Stimulated activated naive CD8-positive, alpha-beta T cell treated with anti-CD3 and anti-CD28 coated beads, Interleukin-15, Interleukin-2, amounts not matched to agents 100 ng/mL and 50 ng/mL, for 24 hours (primary cell): ENCODE data around the gene ANKRD40CL.
"Not testable (repeated sequence)": the region's sequence is repeated elsewhere in the genome, so short reads cannot be mapped to it uniquely, and the experiment has no call there.

Source experiments
- H3K27ac Mint-ChIP-seq: one replicate; pipeline ENCODE4 v1.8.0; 2021; ENCODE audit warnings: mild to moderate bottlenecking, mixed read lengths
- H3K27me3 Mint-ChIP-seq: one replicate; pipeline ENCODE4 v1.8.0; 2021; ENCODE audit warnings: mixed read lengths
- H3K36me3 Mint-ChIP-seq: one replicate; pipeline ENCODE4 v1.8.0; 2021; ENCODE audit warnings: low read depth, mixed read lengths
- H3K4me1 Mint-ChIP-seq: one replicate; pipeline ENCODE4 v1.8.0; 2021; ENCODE audit warnings: low read depth, mixed read lengths
- H3K4me3 Mint-ChIP-seq: one replicate; pipeline ENCODE4 v1.8.0; 2021; ENCODE audit warnings: mild to moderate bottlenecking, mixed read lengths
- H3K9me3 Mint-ChIP-seq: one replicate; pipeline ENCODE4 v1.8.0; 2021; ENCODE audit warnings: mixed read lengths

Gene ANKRD40CL

DNA sequence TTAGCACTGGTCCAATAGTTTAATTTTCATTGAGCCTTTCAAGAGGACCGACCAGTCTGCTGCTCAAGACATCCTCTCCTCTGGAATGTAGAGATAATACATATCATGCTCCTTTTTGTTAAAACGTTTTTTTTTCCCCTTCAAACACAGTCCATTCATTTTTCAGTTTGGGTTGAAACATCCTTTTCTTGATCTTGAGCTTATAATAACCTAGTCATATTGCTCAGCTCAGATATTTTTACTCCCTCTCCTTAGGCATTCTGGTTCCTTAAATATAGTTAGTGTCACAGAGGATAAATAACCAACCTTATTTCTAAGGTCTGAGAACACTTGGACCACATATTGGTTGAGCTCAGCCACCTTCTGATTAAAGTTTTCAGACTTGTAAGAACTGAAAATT is 12.8 kb downstream of the ANKRD40CL start:
- no peaks in the 10 kb centered on the region for H3K4me1 Mint-ChIP-seq
- peaks cover 41% of the 10 kb centered on the region for H3K36me3 Mint-ChIP-seq
- no peaks in the 10 kb centered on the region for H3K9me3 Mint-ChIP-seq
- no peaks in the 10 kb centered on the region for H3K27me3 Mint-ChIP-seq
- no peak overlapping the region for H3K4me3 Mint-ChIP-seq
- no peak overlapping the region for H3K27ac Mint-ChIP-seq

DNA sequence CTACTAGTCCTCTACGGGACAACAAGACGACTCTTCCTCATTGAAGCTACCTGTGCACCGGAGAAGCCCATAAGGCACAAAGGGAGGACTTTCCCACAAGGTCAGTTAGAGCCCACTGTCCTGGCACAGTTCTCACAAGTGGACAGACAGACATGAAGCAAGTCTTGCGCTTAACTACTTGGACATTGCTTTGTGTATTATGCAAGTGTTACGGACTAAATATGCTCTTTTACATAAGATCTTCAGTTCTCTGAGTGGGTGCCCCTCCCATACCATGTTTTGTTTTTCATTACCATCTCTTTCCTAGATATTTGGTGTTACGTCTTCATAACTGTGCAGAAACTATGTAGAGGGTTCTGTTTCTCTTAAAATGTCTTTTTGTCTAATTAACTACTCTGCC is 18.1 kb downstream of the ANKRD40CL start:
- Mint-ChIP-seq H3K4me3 (no peak overlapping the region), H3K27ac (no peak overlapping the region), H3K36me3 (peaks cover 74% of the 10 kb centered on the region), H3K4me1 (no peaks in the 10 kb centered on the region), H3K27me3 (no peaks in the 10 kb centered on the region), H3K9me3 (no peaks in the 10 kb centered on the region)

DNA sequence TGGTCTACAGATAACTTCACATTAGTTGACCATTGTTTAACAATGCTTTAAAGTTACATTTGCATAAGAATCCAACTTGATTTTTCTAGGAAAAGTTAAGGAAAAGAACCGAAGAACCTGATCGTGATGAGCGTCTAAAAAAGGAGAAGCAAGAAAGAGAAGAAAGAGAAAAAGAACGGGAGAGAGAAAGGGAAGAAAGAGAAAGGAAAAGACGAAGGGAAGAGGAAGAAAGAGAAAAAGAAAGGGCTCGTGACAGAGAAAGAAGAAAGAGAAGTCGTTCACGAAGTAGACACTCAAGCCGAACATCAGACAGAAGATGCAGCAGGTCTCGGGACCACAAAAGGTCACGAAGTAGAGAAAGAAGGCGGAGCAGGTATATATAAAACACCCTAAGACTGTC is 21.7 kb downstream of the ANKRD40CL start:
- no peak overlapping the region for H3K4me3 Mint-ChIP-seq
- H3K27ac Mint-ChIP-seq, result peak overlapping the region; percentile 23
- H3K9me3 Mint-ChIP-seq, result no peaks in the 10 kb centered on the region
- peaks cover 78% of the 10 kb centered on the region for H3K36me3 Mint-ChIP-seq
- H3K27me3 Mint-ChIP-seq, result no peaks in the 10 kb centered on the region
- H3K4me1 Mint-ChIP-seq, result no peaks in the 10 kb centered on the region

DNA sequence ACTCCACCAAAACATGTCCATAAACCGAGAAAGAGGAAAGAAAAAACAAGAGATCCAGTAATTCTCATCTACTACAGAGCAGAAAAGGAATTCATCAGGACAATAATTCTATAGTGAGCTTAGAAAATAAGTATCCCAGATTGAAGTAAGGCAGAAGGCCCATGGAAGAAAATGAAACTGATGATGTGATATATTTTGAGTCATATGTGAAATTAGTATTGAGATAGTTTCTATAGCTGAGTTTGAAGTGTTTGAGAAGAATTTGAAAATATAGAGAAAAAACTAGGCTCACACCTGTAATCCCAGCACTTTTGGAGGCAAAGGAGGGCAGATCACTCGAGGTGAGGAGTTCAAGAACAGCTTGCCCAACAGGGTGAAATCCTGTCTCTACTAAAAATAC is 28.2 kb downstream of the ANKRD40CL start:
- H3K36me3 Mint-ChIP-seq, result peaks cover 79% of the 10 kb centered on the region
- no peaks in the 10 kb centered on the region for H3K27me3 Mint-ChIP-seq
- H3K4me1 Mint-ChIP-seq, result peaks cover 52% of the 10 kb centered on the region
- no peak overlapping the region for H3K4me3 Mint-ChIP-seq
- peak overlapping the region; percentile 76 for H3K27ac Mint-ChIP-seq
- no peaks in the 10 kb centered on the region for H3K9me3 Mint-ChIP-seq

DNA sequence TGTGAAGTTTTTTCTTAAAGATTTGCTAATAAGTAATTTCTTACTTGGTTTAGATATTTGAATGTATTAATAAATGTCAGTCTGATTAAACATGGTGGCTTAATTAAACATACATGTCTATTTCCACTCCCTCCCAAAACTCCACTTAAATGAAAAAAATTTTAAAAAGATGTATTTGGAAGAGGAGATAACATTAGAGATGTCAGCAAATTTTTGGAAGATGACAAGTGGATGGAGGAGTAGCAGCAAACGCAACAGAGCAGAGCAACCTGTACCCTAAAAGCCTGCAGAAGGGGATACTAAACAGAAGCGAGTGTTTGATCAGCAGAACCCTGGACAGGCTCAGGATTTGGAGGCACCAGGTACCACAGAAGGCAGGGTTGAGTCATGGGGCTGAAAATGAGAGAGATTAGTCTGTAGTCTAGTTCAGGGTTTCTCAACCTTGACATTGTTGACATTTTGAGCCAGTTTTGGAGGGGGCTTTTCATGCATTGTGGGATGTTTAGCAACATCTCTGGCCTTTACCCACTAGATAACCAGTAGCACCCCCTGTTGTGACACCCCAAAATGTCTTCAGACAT is 30.1 kb downstream of the ANKRD40CL start:
- H3K4me3 Mint-ChIP-seq, result no peak overlapping the region
- H3K9me3 Mint-ChIP-seq, result no peaks in the 10 kb centered on the region
- H3K27me3 Mint-ChIP-seq, result no peaks in the 10 kb centered on the region
- H3K4me1 Mint-ChIP-seq, result peaks cover 62% of the 10 kb centered on the region
- H3K27ac Mint-ChIP-seq, result no peak overlapping the region
- peaks cover 70% of the 10 kb centered on the region for H3K36me3 Mint-ChIP-seq

DNA sequence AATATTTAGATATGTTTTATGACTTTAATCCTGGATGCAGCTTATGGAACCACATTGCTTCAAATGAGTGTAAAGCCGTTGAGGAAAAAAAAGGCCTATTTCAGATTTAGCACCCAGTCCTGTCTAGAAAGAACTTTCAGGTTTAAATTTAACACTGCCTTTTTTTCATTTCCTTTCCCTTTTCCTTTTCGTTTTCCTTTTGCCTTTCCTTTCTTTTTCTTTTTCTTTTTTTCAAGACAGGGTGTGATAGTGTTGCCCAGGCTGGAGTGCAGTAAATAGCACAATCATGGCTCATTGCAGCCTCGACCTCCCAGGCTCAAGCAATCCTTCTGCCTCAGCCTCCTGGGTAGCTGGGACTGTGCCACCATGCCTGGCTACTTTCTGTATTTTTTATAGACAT is 32.0 kb downstream of the ANKRD40CL start:
- H3K27me3 Mint-ChIP-seq, result no peaks in the 10 kb centered on the region
- no peak overlapping the region for H3K4me3 Mint-ChIP-seq
- peaks cover 58% of the 10 kb centered on the region for H3K36me3 Mint-ChIP-seq

DNA sequence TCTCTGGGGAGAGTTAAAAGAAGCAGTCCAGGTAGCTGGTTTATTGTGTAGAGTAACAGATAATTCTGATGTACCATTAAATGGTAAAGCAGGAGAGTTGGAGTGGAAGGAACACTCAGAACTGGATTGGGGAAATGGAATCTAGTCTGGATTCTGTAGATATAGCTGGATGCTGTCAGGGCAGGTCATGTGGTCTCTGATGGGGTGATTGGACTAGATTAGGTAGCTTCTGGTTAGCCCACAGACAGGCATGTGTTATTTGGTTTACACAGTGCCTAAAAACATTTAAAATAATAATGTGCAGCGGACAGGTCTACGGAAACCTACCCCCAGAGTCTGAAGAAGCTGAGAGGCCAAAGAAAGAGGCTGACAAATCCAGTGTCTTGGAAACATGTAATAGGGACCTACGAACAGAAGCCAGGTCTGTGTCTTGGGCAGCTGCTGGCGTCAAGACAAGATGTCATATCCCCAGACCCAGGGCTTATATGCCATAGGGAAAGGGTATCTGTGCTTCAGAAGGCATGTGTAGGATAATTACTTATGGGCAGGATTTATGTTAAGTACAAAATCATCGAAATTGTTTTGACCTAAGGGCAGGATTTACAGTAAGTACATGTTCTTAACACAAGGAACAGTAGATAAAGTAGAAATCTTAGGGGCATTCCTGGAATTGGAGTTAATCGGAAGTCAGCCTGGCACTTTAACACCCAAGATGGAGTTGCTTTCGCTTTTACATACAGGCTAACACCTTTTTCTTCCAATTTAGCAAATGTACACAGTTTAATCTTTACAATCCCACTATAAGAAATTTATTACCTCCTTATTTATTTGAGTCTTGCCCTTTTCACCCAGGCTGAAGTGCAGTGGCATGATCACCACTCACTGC is 35.5 kb downstream of the ANKRD40CL start:
- Mint-ChIP-seq H3K4me1 (peaks cover 77% of the 10 kb centered on the region), H3K27ac (peak overlapping the region; percentile 4), H3K36me3 (peaks cover 27% of the 10 kb centered on the region), H3K9me3 (no peaks in the 10 kb centered on the region), H3K27me3 (no peaks in the 10 kb centered on the region), H3K4me3 (no peak overlapping the region)

More for the DNA sequence above, 32.0 kb downstream of the ANKRD40CL start:
- Mint-ChIP-seq H3K9me3 (no peaks in the 10 kb centered on the region), H3K4me1 (peaks cover 80% of the 10 kb centered on the region), H3K27ac (peak overlapping the region; percentile 77)

DNA sequence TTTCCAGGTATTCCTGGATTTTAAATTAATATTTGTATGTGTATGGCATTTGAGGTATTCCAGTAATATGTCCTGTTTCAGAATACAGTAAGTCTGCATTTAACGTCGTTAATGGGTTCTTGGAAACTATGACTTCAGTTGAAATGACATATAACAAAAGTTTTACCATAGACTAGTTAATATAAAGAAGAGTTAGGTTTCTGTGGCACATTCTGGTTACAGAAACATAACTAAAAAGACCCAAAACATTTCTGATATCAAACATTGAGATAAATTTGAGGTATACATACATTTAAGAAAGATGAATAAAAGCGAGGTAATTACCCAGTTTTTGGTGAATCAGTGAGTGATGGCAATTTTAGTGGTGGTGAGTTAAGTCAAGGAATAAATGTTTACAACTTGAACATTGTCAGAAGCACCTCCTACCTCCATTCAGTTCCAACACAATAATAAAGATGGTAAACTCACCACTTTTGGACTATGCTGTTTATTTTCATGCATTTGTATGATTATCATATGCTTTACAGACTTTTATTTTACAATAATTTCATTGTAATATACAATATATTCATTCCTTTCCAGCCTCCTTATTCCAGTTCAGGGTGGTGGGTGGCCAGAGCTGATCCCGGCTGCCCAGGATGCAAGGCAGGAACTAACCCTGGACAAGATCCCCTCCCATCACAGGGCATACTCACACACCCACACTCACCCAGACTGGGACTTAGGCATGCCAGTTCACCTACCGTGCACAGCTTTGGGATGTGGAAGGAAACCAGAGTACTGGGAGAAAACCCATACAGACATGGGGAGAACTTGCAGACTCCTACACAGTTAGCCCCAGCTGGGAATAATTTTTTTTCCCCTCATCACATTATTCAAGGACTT is 38.2 kb downstream of the ANKRD40CL start:
- H3K9me3 Mint-ChIP-seq, result no peaks in the 10 kb centered on the region
- peaks cover 73% of the 10 kb centered on the region for H3K4me1 Mint-ChIP-seq
- H3K4me3 Mint-ChIP-seq, result no peak overlapping the region
- peaks cover 14% of the 10 kb centered on the region for H3K36me3 Mint-ChIP-seq
- no peaks in the 10 kb centered on the region for H3K27me3 Mint-ChIP-seq
- H3K27ac Mint-ChIP-seq, result peak overlapping the region; percentile 45

DNA sequence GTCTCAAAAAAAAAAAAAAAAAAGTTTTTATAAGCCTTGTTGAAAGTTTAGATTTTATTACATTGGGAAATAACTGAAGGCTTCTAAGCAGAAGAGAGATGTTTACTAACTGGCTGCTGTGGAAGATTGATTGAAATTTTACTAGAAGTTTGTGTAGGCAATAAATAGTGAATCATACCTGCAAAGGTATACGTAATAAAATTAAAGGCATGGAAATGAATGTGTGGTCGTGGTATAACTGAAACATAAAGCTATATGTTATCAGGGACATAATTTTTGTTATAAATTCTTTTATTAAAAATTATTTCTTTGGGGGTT is 39.2 kb downstream of the ANKRD40CL start:
- Mint-ChIP-seq H3K27me3 (no peaks in the 10 kb centered on the region), H3K27ac (no peak overlapping the region), H3K4me3 (no peak overlapping the region), H3K36me3 (peaks cover 18% of the 10 kb centered on the region), H3K9me3 (no peaks in the 10 kb centered on the region), H3K4me1 (peaks cover 76% of the 10 kb centered on the region)

DNA sequence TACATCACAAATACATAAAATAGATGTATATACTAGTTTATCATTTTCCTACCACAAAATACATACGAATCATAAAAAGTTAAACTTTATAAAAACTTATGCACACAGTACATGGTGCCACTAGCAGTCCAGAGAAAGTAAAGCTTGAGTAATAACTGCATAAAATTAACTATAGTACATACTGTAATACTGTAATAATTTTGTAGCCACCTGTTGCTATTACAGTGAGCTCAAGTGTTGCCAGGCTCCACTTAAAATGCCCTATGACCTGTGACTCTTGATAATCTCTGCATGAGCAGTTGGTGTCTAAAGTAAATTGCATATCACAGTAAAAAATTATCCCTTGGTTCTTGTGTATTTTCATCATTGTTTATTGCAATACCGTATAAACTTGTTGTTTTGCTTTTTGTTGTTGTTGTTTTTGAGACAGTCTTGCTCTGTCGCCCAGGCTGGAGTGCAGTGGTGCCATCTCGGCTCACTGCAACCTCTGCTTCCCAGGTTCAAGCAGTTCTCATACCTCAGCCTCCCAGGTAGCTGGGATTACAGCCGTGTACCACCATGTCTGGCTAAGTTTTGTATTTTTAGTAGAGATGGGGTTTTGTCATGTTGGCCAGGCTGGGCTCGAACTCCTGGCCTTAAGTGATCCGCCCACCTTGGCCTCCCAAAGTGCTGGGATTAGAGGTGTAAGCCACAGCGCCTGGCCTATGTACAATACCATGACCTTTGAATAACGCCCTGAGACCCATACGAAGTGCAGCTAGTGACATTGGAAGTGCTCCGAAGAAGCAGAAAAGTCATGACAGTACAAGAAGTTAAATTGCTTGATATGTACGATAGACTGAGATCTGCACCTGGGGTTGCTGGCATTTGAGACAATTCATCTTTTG is 41.3 kb downstream of the ANKRD40CL start:
- Mint-ChIP-seq H3K4me1 (peaks cover 78% of the 10 kb centered on the region), H3K36me3 (peaks cover 19% of the 10 kb centered on the region), H3K9me3 (no peaks in the 10 kb centered on the region), H3K27me3 (no peaks in the 10 kb centered on the region), H3K4me3 (no peak overlapping the region), H3K27ac (peak overlapping the region; percentile 19)

DNA sequence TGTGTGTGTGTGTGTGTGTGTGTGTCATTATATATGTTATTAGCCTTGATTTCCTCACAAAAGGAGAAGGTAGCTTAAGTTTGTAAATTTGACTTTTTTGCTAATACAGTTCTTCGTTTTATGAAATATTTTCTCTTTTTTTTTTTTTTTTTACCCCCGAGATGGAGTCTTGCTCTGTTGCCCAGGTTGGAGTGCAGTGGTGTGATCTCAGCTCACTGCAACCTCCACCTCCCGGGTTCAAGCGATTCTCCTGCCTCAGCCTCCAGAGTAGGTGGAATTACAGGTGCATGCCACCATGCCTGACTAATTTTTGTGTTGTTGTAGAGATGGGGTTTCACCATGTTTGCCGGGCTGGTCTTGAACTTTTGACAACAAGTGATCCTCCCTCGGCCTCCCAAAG is 42.7 kb downstream of the ANKRD40CL start:
- H3K27me3 Mint-ChIP-seq, H3K27ac Mint-ChIP-seq, H3K9me3 Mint-ChIP-seq, H3K4me3 Mint-ChIP-seq: not testable (repeated sequence)
- Mint-ChIP-seq H3K36me3 (peaks cover 31% of the 10 kb centered on the region), H3K4me1 (peaks cover 75% of the 10 kb centered on the region)

DNA sequence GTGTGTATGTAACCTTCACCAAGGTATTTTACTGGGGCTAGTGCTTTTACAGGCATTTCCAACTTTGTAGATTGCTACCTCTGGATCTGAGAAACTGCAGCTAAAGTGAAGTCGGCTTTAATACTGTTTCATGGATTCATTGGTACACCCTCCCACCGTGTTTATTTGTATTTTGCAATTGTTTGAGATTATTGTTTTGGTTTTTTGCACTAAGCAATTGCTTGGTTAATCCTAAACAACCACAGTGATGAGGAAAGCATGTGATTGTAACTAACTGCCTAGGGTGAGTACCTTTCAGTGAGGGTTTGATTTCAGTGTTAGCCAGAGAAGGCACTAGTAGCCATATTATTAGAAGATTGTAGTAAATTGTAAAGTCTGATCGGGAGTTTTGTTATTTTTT is 44.6 kb downstream of the ANKRD40CL start:
- Mint-ChIP-seq H3K27me3 (no peaks in the 10 kb centered on the region), H3K4me1 (peaks cover 63% of the 10 kb centered on the region), H3K4me3 (peak overlapping the region; percentile 97), H3K9me3 (no peaks in the 10 kb centered on the region), H3K36me3 (peaks cover 31% of the 10 kb centered on the region), H3K27ac (no peak overlapping the region)

DNA sequence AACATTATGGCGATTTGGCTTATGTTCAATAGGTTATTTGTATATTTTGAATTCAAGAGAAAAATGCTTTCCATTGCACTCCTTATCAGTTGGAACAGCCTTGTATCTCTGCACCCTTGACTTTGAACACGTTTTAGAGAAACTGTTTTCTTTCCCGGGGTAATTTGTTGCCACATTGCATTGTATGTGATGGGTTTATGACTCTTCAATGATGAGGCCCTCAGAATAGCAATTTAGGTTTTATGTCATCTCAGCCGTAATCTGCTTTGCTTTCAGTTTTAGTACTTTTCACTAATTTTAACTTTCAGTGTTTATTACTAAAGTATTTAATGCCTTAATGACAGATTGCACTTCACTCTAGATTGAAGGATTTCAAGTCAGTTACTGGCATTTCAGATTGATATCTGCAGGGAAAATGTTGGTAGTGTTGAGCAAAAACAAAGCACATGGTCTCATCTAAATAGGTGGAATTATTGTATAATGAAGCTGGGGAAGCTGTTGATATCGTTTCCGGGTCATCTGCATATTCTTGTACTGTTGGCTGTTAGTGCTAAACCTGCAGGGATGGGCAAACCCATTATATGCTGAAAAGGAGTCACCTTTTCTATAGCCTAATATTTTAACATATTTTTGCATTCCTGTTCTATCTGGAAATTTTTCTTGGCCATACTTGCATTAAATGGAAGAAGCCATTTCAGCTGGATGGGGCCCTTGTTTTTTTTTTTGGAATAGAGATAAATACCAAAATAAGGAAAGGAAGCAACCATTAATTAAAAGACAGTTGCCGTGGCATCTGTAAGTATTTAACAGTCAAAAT is 45.9 kb downstream of the ANKRD40CL start:
- Mint-ChIP-seq H3K9me3 (no peaks in the 10 kb centered on the region), H3K4me1 (peaks cover 51% of the 10 kb centered on the region), H3K4me3 (peak overlapping the region; percentile 97), H3K27ac (peak overlapping the region; percentile 99), H3K36me3 (peaks cover 27% of the 10 kb centered on the region), H3K27me3 (no peaks in the 10 kb centered on the region)
